ENCODE measurements around the gene MTHFD2L.

MTHFD2L gene

DNA sequence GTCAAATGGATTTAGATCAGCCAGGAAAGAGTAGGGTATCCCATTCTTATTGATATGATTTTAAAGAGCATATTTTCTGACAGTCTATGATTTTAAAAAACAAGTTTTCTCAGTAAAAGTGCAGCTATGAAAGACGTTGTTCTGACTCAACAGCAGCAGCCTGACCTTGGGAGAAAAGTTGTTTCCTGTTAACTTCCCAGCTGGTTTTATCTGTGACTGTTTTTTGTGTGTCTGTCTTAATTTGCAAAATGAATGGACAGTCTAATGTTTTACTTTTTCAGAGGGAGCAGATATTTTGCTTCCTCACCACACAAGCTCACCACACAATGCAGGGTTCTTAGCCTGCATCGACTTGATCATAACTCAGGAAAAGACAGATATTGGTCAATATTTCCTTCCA, 764 bp upstream of the MTHFD2L start:
- Histone ChIP-seq H3K4me1 (ENCODE audit: control insufficient read depth, insufficient read depth, low read length) (no peaks in the 10 kb centered on the region), H3K4me3 (ENCODE audit: low read depth, low read length) (peak overlapping the region; percentile 78), H3K27ac (ENCODE audit: extremely low read depth, low read depth, low read length) (peak overlapping the region; percentile 7), H3K9me3 (ENCODE audit: control insufficient read depth, insufficient read depth, low read depth, low read length) (no peaks in the 10 kb centered on the region), H3K36me3 (ENCODE audit: control insufficient read depth in 2 of 2, insufficient read depth in 1 of 2, low read length in 2 of 2) (peaks cover 0 to 24% of the 10 kb centered on the region in 2 experiments; a peak in 1 of 3 replicates)
- ChIA-PET POLR2A (no interaction called here), CTCF (no interaction called here)
- TF ChIP-seq ZNF670 (tag by site-specific recombination; IDR thresholded peaks at IDR 0.05; ENCODE audit: low read depth): no peak
- no peak for TF ChIP-seq MEIS1 (CRISPR knock-in tag; IDR thresholded peaks at IDR 0.05; ENCODE audit: borderline replicate concordance)
- TF ChIP-seq, protein P1, sequence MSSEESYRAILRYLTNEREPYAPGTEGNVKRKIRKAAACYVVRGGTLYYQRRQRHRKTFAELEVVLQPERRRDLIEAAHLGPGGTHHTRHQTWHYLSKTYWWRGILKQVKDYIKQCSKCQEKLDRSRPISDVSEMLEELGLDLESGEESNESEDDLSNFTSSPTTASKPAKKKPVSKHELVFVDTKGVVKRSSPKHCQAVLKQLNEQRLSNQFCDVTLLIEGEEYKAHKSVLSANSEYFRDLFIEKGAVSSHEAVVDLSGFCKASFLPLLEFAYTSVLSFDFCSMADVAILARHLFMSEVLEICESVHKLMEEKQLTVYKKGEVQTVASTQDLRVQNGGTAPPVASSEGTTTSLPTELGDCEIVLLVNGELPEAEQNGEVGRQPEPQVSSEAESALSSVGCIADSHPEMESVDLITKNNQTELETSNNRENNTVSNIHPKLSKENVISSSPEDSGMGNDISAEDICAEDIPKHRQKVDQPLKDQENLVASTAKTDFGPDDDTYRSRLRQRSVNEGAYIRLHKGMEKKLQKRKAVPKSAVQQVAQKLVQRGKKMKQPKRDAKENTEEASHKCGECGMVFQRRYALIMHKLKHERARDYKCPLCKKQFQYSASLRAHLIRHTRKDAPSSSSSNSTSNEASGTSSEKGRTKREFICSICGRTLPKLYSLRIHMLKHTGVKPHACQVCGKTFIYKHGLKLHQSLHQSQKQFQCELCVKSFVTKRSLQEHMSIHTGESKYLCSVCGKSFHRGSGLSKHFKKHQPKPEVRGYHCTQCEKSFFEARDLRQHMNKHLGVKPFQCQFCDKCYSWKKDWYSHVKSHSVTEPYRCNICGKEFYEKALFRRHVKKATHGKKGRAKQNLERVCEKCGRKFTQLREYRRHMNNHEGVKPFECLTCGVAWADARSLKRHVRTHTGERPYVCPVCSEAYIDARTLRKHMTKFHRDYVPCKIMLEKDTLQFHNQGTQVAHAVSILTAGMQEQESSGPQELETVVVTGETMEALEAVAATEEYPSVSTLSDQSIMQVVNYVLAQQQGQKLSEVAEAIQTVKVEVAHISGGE (tag by site-specific recombination; conservative IDR thresholded peaks at IDR 0.05; ENCODE audit: low read depth): no peak
- no peak for TF ChIP-seq ZNF214 (tag by site-specific recombination; IDR thresholded peaks at IDR 0.05; ENCODE audit: borderline replicate concordance)
- TF ChIP-seq ZNF544 (tag by site-specific recombination; IDR thresholded peaks at IDR 0.05): no peak
- no peak for TF ChIP-seq MZF1 (tag by site-specific recombination; IDR thresholded peaks at IDR 0.05; ENCODE audit: borderline replicate concordance)
- TF ChIP-seq OSR2 (tag by site-specific recombination; IDR thresholded peaks at IDR 0.05): no peak
- TF ChIP-seq, protein P2, sequence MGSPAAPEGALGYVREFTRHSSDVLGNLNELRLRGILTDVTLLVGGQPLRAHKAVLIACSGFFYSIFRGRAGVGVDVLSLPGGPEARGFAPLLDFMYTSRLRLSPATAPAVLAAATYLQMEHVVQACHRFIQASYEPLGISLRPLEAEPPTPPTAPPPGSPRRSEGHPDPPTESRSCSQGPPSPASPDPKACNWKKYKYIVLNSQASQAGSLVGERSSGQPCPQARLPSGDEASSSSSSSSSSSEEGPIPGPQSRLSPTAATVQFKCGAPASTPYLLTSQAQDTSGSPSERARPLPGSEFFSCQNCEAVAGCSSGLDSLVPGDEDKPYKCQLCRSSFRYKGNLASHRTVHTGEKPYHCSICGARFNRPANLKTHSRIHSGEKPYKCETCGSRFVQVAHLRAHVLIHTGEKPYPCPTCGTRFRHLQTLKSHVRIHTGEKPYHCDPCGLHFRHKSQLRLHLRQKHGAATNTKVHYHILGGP (tag by site-specific recombination; IDR thresholded peaks at IDR 0.05): no peak
- TF ChIP-seq ZNF837 (tag by site-specific recombination; IDR thresholded peaks at IDR 0.05): no peak

DNA sequence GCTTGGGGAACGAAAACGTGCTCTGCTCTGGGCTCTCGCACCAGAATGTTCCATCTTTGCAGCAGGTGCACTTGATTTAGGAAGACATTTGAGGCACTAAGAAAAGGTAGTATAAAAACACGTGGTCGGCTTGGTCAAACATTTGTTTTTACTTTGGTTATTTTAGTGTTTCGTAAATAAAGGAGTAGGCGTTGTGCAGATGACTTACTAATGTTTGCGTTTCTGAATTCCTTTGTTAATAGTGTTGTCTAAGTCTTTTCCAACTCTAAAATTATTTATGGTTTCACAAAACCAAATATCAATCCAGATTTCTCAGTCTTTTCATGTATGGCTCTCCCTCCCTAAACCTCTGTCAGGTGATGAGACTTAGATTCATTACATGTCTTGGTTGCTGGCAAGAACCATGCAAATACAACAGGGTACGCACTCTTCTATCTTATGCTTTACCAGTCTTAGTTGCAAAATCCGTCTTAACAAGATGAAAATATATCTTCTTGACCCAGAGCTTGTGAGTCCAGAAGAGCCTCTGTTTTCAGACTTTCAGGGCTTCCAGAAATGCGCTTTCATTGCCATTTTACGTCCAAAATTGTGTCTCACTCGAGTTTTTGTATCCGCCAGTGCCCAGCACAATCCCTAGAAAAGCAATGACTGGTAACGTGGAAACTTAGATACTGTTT, 686 bp downstream of the MTHFD2L start:
- ChIA-PET CTCF (no interaction called here), POLR2A (no interaction called here)
- Histone ChIP-seq H3K9me3 (ENCODE audit: control insufficient read depth, insufficient read depth, low read depth, low read length) (no peaks in the 10 kb centered on the region), H3K4me3 (ENCODE audit: low read depth, low read length) (peak overlapping the region; percentile 78), H3K4me1 (ENCODE audit: control insufficient read depth, insufficient read depth, low read length) (no peaks in the 10 kb centered on the region), H3K36me3 (ENCODE audit: control insufficient read depth in 2 of 2, insufficient read depth in 1 of 2, low read length in 2 of 2) (peaks cover 0 to 29% of the 10 kb centered on the region in 2 experiments; a peak in 1 of 3 replicates), H3K27ac (ENCODE audit: extremely low read depth, low read depth, low read length) (peak overlapping the region; percentile 82)
- TF ChIP-seq, protein P3, sequence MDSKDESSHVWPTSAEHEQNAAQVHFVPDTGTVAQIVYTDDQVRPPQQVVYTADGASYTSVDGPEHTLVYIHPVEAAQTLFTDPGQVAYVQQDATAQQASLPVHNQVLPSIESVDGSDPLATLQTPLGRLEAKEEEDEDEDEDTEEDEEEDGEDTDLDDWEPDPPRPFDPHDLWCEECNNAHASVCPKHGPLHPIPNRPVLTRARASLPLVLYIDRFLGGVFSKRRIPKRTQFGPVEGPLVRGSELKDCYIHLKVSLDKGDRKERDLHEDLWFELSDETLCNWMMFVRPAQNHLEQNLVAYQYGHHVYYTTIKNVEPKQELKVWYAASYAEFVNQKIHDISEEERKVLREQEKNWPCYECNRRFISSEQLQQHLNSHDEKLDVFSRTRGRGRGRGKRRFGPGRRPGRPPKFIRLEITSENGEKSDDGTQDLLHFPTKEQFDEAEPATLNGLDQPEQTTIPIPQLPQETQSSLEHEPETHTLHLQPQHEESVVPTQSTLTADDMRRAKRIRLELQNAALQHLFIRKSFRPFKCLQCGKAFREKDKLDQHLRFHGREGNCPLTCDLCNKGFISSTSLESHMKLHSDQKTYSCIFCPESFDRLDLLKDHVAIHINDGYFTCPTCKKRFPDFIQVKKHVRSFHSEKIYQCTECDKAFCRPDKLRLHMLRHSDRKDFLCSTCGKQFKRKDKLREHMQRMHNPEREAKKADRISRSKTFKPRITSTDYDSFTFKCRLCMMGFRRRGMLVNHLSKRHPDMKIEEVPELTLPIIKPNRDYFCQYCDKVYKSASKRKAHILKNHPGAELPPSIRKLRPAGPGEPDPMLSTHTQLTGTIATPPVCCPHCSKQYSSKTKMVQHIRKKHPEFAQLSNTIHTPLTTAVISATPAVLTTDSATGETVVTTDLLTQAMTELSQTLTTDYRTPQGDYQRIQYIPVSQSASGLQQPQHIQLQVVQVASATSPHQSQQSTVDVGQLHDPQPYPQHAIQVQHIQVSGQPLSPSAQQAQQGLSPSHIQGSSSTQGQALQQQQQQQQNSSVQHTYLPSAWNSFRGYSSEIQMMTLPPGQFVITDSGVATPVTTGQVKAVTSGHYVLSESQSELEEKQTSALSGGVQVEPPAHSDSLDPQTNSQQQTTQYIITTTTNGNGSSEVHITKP (tag by site-specific recombination; IDR thresholded peaks at IDR 0.05): 0 out of 2 replicates have a peak, but pooled peaks have one; percentile 16
- TF ChIP-seq ZNF133 (tag by site-specific recombination; IDR thresholded peaks at IDR 0.05): no peak
- TF ChIP-seq, protein P4, sequence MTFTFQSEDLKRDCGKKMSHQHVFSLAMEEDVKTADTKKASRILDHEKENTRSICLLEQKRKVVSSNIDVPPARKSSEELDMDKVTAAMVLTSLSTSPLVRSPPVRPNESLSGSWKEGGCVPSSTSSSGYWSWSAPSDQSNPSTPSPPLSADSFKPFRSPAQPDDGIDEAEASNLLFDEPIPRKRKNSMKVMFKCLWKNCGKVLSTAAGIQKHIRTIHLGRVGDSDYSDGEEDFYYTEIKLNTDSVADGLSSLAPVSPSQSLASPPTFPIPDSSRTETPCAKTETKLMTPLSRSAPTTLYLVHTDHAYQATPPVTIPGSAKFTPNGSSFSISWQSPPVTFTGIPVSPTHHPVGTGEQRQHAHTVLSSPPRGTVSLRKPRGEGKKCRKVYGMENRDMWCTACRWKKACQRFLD (tag by site-specific recombination; IDR thresholded peaks at IDR 0.05): no peak
- TF ChIP-seq, protein P5, sequence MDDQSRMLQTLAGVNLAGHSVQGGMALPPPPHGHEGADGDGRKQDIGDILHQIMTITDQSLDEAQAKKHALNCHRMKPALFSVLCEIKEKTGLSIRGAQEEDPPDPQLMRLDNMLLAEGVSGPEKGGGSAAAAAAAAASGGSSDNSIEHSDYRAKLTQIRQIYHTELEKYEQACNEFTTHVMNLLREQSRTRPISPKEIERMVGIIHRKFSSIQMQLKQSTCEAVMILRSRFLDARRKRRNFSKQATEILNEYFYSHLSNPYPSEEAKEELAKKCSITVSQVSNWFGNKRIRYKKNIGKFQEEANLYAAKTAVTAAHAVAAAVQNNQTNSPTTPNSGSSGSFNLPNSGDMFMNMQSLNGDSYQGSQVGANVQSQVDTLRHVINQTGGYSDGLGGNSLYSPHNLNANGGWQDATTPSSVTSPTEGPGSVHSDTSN (CRISPR knock-in tag; IDR thresholded peaks at IDR 0.05): no peak
- no peak for TF ChIP-seq ZNF433 (tag by site-specific recombination; IDR thresholded peaks at IDR 0.05; ENCODE audit: low read depth)
- 0 out of 2 replicates have a peak, but pooled peaks have one; percentile 10 for TF ChIP-seq ZFHX2 (tag by site-specific recombination; conservative IDR thresholded peaks at IDR 0.05)
- no peak for TF ChIP-seq ZNF175 (tag by site-specific recombination; IDR thresholded peaks at IDR 0.05)
- TF ChIP-seq ZNF121 (tag by site-specific recombination; IDR thresholded peaks at IDR 0.05): no peak
- TF ChIP-seq ZFP41 (tag by site-specific recombination; IDR thresholded peaks at IDR 0.05; ENCODE audit: borderline replicate concordance): no peak
- no peak for TF ChIP-seq ZNF140 (tag by site-specific recombination; IDR thresholded peaks at IDR 0.05)
- no peak for TF ChIP-seq GLIS2 (tag by site-specific recombination; IDR thresholded peaks at IDR 0.05)
- TF ChIP-seq ZNF404 (tag by site-specific recombination; IDR thresholded peaks at IDR 0.05): no peak
- TF ChIP-seq ZNF677 (tag by site-specific recombination; IDR thresholded peaks at IDR 0.05): no peak
- TF ChIP-seq ZNF416 (tag by site-specific recombination; IDR thresholded peaks at IDR 0.05): no peak
